SIG-M5 (cell line): ENCODE data around the gene IL10RA.

Experiments
- DNase-seq: peaks from one replicate; lab custom pipeline; 2025; lab: John Stamatoyannopoulos, UW

IL10RA gene

DNA sequence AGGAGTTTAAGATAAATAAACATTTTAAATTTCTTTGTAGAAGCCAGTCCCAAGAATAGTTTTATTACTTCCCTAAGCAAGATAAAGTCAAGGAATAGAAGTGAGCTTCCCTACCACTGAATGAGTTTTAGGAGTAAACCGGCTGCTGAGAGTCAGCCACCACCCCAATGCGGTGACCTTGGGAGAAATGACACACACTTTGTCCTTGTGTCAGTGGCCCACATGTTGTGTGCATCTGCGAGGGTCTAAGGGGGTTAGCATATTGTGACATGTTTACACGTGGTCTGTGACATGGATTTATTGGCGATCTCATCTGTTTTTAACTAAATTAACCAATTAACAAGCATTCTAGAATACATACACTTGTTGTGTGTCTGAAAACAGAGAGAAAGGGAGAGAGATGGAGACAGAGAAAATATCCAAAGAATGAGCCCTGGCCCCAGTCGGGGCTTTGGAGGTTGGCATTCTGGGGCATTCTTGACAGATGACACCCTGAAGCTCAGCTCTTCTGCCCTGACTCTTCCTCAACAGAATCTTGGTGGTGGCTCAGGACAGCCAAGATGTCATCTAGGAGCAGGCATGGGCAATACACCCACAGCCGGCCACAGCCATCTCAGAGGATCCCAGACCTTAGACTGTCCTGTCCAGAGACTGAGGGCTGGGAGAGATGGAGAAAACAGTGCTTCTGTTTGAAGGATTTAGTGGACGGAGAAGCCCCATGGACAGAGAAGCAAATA is 60.9 kb downstream of the IL10RA start:
- DNase-seq: no peak

- no peak for DNase-seq
Measured at GRCh38 chr11:118047749-118048148, 61.6 kb downstream of the IL10RA start.

- DNase-seq: no peak
Measured at GRCh38 chr11:118048472-118049370, 62.5 kb downstream of the IL10RA start.

DNA sequence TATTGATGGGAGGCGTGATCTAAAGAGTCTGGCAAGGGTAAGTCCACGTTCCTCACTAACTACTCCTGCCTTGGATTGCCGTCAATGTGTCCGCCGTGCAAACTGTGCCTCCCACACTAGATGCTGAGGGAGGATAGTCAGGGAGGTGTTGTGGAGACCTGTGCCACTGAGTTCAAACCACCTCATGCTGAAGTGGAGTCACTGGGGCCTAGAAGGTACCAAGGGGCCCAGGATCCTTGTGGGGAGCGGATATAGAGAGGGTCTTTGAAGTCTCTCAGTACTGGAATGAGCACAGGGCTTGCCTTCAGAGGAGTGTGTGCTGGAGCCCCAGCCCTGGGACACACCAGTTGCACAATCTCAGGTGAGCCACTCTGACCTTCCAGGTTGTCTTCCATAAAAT is 63.6 kb downstream of the IL10RA start:
- DNase-seq: no peak

- DNase-seq: no peak
Measured at GRCh38 chr11:118050208-118050891, 64.2 kb downstream of the IL10RA start.
